KG1 (cell line): ENCODE measurements around the gene KIF26A.
"Not testable (repeated sequence)": the region's sequence is repeated elsewhere in the genome, so short reads cannot be mapped to it uniquely, and the experiment has no call there.

Source experiments
- DNase-seq: peaks from one replicate; lab custom pipeline; 2025; lab: John Stamatoyannopoulos, UW

KIF26A gene

DNA sequence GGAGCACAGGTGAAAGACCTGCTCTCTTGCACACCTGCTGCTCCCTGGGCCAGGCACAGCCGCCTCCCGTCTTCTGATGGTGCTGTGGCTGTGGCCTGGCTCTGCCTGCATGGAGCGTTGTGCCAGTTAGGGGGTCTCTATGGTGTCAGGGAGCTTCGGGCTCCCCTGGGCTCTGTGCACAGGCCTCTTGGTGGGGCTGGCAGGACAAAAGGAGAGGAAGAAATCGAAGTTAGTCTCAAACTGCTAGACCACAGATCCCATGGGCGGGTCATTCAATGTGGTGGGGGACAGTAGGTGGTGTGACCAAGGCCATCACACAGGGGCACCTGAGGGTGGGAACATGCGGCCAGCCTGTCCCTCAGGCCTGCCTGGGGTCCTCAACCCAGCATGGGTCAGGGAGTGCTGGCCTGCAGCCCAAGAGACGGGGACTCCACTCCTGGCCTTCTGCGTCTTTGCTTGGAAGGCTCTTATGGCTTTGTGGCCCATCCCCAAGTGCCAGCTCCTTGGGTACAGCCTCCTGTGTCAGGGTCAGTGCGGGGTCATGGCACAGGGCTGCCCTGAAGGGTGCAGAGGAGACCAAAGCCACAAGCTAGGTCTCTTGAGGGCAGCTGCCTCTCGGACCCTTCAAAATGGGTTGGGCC, 84.1 kb downstream of the KIF26A start:
- no peak for DNase-seq

GRCh38 chr14:104223101-104224041, 85.0 kb downstream of the KIF26A start:
- no peak for DNase-seq

DNA sequence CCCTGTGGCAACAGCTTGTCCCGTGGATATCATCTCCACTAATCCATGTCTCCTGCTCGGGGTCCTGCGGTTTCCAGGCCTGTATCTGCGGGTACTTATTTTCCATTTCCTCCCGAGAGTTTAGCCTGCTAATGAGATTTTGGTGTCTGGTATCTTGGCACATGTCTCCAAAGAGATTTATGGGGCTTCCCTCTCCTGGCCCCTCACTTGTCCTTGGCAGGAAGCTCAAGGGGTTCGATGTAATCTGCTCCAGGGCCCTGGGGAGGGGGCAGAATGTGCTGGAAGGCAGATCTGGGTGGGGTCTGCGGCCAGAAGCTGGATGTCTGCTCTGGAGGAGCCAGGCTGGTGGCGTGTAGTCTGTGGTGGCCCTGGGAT, 85.7 kb downstream of the KIF26A start:
- no peak for DNase-seq

DNA sequence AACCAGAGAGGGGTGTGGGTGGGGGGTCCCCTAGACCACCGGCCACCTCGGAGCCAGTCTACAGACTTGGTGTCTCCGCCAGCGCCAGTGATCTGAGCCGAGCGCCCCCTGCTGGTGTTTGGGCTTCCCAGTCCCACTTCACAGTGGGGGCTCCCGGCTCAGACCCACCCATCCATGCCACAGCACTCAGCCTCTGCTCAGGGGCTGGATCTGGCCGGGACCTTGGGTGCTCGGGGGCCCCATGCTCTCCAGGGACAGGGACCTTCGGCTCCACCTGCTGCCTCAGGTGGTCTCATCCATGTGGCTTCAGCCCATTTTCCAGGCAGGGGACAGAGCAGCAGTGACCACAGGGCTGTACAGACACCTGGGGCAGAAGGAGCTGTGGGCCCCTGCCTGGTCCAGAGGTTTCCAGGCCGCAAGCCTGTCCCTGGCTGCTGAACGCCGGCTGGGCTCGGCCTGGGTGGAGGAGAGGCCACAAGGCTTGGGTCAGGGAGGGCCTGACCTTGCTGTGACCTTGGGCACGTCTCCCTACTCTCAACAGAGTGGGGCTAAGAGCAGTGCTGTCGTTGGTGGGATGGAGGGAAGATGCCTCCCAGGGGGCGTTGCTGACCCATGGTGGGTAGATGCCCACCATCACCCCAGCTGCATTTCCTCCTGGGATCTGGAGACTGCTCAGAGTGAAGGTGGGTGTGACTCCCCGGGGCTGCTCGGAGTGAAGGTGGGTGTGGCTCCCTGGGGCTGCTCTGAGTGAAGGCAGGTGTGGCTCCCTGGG, 86.3 kb downstream of the KIF26A start:
- DNase-seq: no peak

DNA sequence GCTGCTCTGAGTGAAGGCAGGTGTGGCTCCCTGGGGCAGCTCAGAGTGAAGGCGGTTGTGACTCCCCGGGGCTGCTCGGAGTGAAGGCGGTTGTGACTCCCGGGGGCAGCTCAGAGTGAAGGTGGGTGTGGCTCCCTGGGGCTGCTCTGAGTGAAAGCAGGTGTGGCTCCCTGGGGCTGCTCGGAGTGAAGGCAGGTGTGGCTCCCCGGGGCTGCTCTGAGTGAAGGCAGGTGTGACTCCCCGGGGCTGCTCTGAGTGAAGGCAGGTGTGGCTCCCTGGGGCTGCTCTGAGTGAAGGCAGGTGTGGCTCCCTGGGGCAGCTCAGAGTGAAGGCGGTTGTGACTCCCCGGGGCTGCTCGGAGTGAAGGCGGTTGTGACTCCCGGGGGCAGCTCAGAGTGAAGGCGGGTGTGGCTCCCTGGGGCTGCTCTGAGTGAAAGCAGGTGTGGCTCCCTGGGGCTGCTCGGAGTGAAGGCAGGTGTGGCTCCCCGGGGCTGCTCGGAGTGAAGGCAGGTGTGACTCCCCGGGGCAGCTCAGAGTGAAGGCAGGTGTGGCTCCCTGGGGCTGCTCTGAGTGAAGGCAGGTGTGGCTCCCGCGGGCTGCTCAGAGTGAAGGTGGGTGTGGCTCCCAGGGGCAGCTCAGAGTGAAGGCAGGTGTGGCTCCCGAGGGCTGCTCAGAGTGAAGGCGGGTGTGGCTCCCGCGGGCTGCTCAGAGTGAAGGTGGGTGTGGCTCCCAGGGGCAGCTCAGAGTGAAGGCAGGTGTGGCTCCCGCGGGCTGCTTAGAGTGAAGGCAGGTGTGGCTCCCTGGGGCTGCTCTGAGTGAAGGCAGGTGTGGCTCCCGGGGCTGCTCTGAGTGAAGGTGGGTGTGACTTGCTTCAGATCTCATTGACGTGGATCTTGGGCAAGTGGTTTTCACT, 87.1 kb downstream of the KIF26A start:
- DNase-seq: not testable (repeated sequence)

GRCh38 chr14:104226421-104227383, 88.3 kb downstream of the KIF26A start:
- no peak for DNase-seq

GRCh38 chr14:104227806-104228205, 89.4 kb downstream of the KIF26A start:
- DNase-seq: no peak

GRCh38 chr14:104228221-104228620, 89.8 kb downstream of the KIF26A start:
- no peak for DNase-seq

GRCh38 chr14:104228716-104229533, 90.5 kb downstream of the KIF26A start:
- no peak for DNase-seq

DNA sequence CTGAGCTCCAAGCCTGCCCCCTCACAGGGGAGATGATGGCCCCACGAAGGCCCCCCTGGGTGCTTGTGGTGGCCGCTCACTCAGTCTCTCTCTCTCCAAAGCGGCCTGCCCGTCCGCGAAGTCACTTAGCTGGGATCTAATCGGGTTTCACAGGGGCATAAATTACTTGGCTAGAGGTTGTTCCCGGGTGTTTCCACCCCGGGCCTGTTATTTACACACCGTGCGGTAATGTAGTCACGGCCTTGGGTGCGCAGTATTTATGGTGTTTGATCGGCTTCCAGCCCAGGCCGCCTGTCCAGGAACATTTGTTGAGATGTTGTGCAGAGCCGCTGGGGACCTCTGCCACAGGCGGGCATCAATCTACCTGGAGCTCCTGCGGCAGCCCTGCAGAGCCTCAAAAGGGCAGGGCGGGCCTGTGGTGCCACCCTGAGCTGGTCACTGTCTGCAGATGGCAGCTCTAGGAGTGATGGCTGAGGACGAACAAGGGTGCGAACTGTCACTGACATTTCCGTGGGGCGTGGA, 91.2 kb downstream of the KIF26A start:
- no peak for DNase-seq

GRCh38 chr14:104230119-104230815, 91.9 kb downstream of the KIF26A start:
- no peak for DNase-seq
